ENCODE results near the gene CHD1. TPM values are rescaled to one million over a fixed set of nuclear protein-coding genes. Genes with fewer than 3 reads are reported as not detected.

CHD1 gene
- total and polyA plus RNA-seq, 2 of the 13 experiments (the other 11 are each of a cell fraction or from before 2014, with no cell fraction given) = 22.8 to 55.9 TPM

DNA sequence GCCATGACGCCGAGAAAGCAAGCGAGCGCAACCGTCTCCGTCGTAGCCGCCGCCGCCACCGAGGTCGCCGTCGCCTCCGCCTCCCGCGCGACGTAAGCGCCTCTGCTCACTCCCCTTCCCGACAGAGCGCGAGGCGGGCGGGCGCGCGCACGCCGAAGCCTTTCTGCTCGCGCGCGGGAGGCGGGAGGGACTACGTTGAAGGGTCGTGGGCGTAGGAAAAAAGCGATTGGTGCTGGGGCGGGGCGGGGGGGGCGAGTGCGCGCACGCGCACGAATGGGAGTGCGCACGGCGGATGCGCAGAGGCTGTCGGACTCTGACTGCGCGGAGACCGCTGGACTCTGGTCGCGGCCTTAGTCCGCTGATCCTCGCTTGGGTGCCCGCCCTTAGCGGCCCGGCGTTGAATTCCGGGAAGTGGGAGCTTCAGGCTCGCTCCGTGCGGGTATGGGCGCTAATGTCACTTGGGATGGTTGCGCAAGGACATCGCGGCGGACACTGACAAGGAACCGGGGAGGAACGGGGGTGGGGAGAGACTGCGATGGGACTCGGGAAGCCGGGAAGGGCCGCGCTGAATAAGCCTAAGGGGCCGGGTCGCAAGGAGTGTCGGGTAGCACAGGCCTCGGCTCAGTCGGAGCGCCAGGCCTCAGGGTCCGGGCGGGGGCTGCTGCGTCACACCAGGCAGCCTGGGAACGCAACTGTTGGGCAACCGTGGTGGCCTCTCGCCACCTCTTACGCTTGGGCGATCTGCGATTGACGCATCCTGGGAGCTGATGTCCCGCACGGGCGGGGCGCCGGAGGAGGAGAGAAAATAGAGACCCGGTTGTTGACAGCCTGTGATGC, at the start of gene CHD1 (continued):
- TF ChIP-seq, protein P1, sequence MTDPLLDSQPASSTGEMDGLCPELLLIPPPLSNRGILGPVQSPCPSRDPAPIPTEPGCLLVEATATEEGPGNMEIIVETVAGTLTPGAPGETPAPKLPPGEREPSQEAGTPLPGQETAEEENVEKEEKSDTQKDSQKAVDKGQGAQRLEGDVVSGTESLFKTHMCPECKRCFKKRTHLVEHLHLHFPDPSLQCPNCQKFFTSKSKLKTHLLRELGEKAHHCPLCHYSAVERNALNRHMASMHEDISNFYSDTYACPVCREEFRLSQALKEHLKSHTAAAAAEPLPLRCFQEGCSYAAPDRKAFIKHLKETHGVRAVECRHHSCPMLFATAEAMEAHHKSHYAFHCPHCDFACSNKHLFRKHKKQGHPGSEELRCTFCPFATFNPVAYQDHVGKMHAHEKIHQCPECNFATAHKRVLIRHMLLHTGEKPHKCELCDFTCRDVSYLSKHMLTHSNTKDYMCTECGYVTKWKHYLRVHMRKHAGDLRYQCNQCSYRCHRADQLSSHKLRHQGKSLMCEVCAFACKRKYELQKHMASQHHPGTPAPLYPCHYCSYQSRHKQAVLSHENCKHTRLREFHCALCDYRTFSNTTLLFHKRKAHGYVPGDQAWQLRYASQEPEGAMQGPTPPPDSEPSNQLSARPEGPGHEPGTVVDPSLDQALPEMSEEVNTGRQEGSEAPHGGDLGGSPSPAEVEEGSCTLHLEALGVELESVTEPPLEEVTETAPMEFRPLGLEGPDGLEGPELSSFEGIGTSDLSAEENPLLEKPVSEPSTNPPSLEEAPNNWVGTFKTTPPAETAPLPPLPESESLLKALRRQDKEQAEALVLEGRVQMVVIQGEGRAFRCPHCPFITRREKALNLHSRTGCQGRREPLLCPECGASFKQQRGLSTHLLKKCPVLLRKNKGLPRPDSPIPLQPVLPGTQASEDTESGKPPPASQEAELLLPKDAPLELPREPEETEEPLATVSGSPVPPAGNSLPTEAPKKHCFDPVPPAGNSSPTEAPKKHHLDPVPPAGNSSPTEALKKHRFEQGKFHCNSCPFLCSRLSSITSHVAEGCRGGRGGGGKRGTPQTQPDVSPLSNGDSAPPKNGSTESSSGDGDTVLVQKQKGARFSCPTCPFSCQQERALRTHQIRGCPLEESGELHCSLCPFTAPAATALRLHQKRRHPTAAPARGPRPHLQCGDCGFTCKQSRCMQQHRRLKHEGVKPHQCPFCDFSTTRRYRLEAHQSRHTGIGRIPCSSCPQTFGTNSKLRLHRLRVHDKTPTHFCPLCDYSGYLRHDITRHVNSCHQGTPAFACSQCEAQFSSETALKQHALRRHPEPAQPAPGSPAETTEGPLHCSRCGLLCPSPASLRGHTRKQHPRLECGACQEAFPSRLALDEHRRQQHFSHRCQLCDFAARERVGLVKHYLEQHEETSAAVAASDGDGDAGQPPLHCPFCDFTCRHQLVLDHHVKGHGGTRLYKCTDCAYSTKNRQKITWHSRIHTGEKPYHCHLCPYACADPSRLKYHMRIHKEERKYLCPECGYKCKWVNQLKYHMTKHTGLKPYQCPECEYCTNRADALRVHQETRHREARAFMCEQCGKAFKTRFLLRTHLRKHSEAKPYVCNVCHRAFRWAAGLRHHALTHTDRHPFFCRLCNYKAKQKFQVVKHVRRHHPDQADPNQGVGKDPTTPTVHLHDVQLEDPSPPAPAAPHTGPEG (CRISPR knock-in tag; IDR thresholded peaks at IDR 0.05) = no peak; the same call in none of the 2 replicates
- peak; percentile 94 for TF ChIP-seq KDM2A (CRISPR knock-in tag; IDR thresholded peaks at IDR 0.05; ENCODE audit: borderline replicate concordance, low read depth)
- no peak for TF ChIP-seq SRSF4 (IDR thresholded peaks at IDR 0.05; ENCODE audit: low read depth, low read length, poor library complexity, severe bottlenecking)
- peak; percentile 93 for TF ChIP-seq PHF21A (CRISPR knock-in tag; IDR thresholded peaks at IDR 0.05)
- TF ChIP-seq MED8 (CRISPR knock-in tag; IDR thresholded peaks at IDR 0.05; ENCODE audit: insufficient replicate concordance) = peak; percentile 79
- TF ChIP-seq RFXAP (CRISPR knock-in tag; IDR thresholded peaks at IDR 0.05; ENCODE audit: borderline replicate concordance) = peak; percentile 79; the same call in 1 of the 2 replicates
- peak; percentile 84 for TF ChIP-seq ZNF431 (CRISPR knock-in tag; IDR thresholded peaks at IDR 0.05; ENCODE audit: borderline replicate concordance, low read depth)
- TF ChIP-seq HNF4A (CRISPR knock-in tag; IDR thresholded peaks at IDR 0.05) = peak; percentile 90
- TF ChIP-seq KLF12 (CRISPR knock-in tag; IDR thresholded peaks at IDR 0.05; ENCODE audit: borderline replicate concordance) = peak; percentile 74
- 0 out of 2 replicates have a peak, but pooled peaks have one; percentile 91 for TF ChIP-seq FUBP1 (CRISPR knock-in tag; IDR thresholded peaks at IDR 0.05; ENCODE audit: borderline replicate concordance)
- peak; percentile 90 for TF ChIP-seq RXRA (CRISPR knock-in tag; IDR thresholded peaks at IDR 0.05)
- peak; percentile 91 for TF ChIP-seq ZNF788 (CRISPR knock-in tag; IDR thresholded peaks at IDR 0.05; ENCODE audit: borderline replicate concordance)
- peak; percentile 78; the same call in 1 of the 2 replicates for TF ChIP-seq ZNF292 (CRISPR knock-in tag; IDR thresholded peaks at IDR 0.05; ENCODE audit: borderline replicate concordance, low read depth)

All from HepG2 (cell line).